Neural progenitor cell (in vitro differentiated cells): ENCODE data around the gene COL26A1. TPM values are rescaled to one million over a fixed set of nuclear protein-coding genes. Genes with fewer than 3 reads are reported as not detected.

Experiments
- DNase-seq: peaks from one replicate; pipeline ENCODE4 v3.0.0-alpha.2; 2016; ENCODE audit warnings: low spot score
- H2AFZ ChIP-seq: fragments of 200-600 bp; sonication (generic); replicated peaks from 2 replicates; pipeline ENCODE4 v1.6.1; 2016; ENCODE audit warnings: antibody characterized with exemption
- H3F3A ChIP-seq: fragments of 200-600 bp; sonication (generic); 2 replicates; pipeline ENCODE4 v1.6.1; 2016; ENCODE audit warnings: antibody characterized with exemption, low read depth
- H3K27ac ChIP-seq: fragments of 200-600 bp; sonication (generic); 2 replicates; pipeline ENCODE4 v1.5.1; 2016; ENCODE audit warnings: mild to moderate bottlenecking
- H3K27me3 ChIP-seq: fragments of 200-600 bp; sonication (generic); 2 replicates; pipeline ENCODE4 v1.6.1; 2016; ENCODE audit warnings: mild to moderate bottlenecking, moderate library complexity
- H3K36me3 ChIP-seq: fragments of 200-600 bp; sonication (generic); 2 replicates; pipeline ENCODE4 v1.5.1; 2016
- H3K4me1 ChIP-seq: fragments of 200-600 bp; sonication (generic); 2 replicates; pipeline ENCODE4 v1.6.1; 2016; ENCODE audit warnings: mixed run types
- H3K4me2 ChIP-seq: fragments of 200-600 bp; sonication (generic); 2 replicates; pipeline ENCODE4 v1.6.1; 2016
- H3K4me3 ChIP-seq: fragments of 200-600 bp; sonication (generic); 2 replicates; pipeline ENCODE4 v1.5.1; 2016
- H3K79me2 ChIP-seq: fragments of 200-600 bp; sonication (generic); 2 replicates; pipeline ENCODE4 v1.6.1; 2016; ENCODE audit warnings: low read depth
- H3K9ac ChIP-seq: fragments of 200-600 bp; sonication (generic); 2 replicates; pipeline ENCODE4 v1.6.1; 2016
- H3K9me3 ChIP-seq: fragments of 200-600 bp; sonication (generic); 2 replicates; pipeline ENCODE4 v1.5.1; 2016; ENCODE audit warnings: low read depth
- H4K20me1 ChIP-seq: fragments of 200-600 bp; sonication (generic); 2 replicates; pipeline ENCODE4 v1.6.1; 2016; ENCODE audit warnings: low read depth
- H3K27ac Mint-ChIP-seq: 3 replicates; pipeline ENCODE4 v1.8.0; 2021; ENCODE audit warnings: mixed read lengths
- H3K27me3 Mint-ChIP-seq: 2 replicates; pipeline ENCODE4 v1.8.0; 2022; ENCODE audit warnings: low read depth, mild to moderate bottlenecking, inconsistent platforms, moderate library complexity, mixed read lengths; ENCODE audit not compliant: insufficient read depth
- H3K36me3 Mint-ChIP-seq: 3 replicates; pipeline ENCODE4 v1.8.0; 2021; ENCODE audit warnings: mixed read lengths
- H3K4me1 Mint-ChIP-seq: 3 replicates; pipeline ENCODE4 v1.8.0; 2021; ENCODE audit warnings: mixed read lengths
- H3K4me3 Mint-ChIP-seq: 3 replicates; pipeline ENCODE4 v1.8.0; 2021; ENCODE audit warnings: mild to moderate bottlenecking, moderate library complexity, mixed read lengths
- H3K9me3 Mint-ChIP-seq: 3 replicates; pipeline ENCODE4 v1.8.0; 2020; ENCODE audit warnings: mixed read lengths
- EZH2 ChIP-seq: fragments of 200-600 bp; sonication (generic); IDR thresholded peaks from 2 replicates; pipeline ENCODE4 v1.6.1; 2017; ENCODE audit warnings: antibody characterized with exemption, mild to moderate bottlenecking, moderate library complexity
- EZH2phosphoT487 ChIP-seq: fragments of 200-600 bp; sonication (generic); IDR thresholded peaks from 2 replicates; pipeline ENCODE4 v1.6.1; 2017; ENCODE audit warnings: antibody characterized with exemption
- total RNA-seq: library from RNA; depleted of rRNA; stranded (reverse); fragments of >200 nt; gene quantifications from 2 replicates; pipeline ENCODE4 v1.2.3, GENCODE V29; 2015; ENCODE audit warnings: low replicate concordance
- TF ChIP-seq, protein P1 (sequence below): fragments of 200-600 bp; sonication (generic); IDR thresholded peaks from 2 replicates; pipeline ENCODE4 v1.5.1; 2017; ENCODE audit warnings: antibody characterized with exemption, mild to moderate bottlenecking

The COL26A1 gene
- total RNA-seq, 1 donor from 2014 or later = 26.7 TPM

DNA sequence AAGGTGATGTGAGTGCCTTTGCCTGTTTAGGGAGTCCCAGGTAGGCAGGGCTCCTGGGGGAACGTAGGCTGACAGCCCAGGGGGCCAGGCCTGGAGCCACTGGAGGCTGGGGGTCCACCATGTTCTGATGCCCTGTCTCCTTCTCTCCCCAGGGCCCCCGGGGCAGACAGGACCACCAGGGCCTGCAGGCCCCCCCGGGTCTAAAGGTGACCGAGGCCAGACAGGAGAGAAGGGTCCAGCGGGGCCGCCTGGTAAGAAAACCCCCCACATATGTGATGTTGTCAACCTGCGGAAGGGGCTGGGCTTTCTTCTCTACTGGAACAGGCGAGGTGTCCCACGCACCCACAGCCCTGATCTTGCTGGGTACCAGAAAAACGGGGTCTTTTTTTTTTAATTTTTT lies 181.2 kb downstream of the COL26A1 start:
- Mint-ChIP-seq H3K9me3 (no peaks in the 10 kb centered on the region), H3K4me3 (no peak overlapping the region), H3K4me1 (peaks cover 6% of the 10 kb centered on the region), H3K27ac (no peak overlapping the region), H3K27me3 (peaks cover 12% of the 10 kb centered on the region), H3K36me3 (peaks cover 13% of the 10 kb centered on the region)
- H4K20me1 ChIP-seq = peaks cover 7% of the 10 kb centered on the region
- H3K4me2 ChIP-seq = no peak overlapping the region
- no peaks in the 10 kb centered on the region for H3F3A ChIP-seq
- H3K27me3 ChIP-seq = no peaks in the 10 kb centered on the region
- TF ChIP-seq EZH2phosphoT487 (no peak), EZH2 (no peak)
- TF ChIP-seq, protein P1, sequence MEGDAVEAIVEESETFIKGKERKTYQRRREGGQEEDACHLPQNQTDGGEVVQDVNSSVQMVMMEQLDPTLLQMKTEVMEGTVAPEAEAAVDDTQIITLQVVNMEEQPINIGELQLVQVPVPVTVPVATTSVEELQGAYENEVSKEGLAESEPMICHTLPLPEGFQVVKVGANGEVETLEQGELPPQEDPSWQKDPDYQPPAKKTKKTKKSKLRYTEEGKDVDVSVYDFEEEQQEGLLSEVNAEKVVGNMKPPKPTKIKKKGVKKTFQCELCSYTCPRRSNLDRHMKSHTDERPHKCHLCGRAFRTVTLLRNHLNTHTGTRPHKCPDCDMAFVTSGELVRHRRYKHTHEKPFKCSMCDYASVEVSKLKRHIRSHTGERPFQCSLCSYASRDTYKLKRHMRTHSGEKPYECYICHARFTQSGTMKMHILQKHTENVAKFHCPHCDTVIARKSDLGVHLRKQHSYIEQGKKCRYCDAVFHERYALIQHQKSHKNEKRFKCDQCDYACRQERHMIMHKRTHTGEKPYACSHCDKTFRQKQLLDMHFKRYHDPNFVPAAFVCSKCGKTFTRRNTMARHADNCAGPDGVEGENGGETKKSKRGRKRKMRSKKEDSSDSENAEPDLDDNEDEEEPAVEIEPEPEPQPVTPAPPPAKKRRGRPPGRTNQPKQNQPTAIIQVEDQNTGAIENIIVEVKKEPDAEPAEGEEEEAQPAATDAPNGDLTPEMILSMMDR = no peak
- H3K9me3 ChIP-seq = no peaks in the 10 kb centered on the region
- H3K27ac ChIP-seq = no peak overlapping the region
- no peak for DNase-seq
- H3K79me2 ChIP-seq = no peaks in the 10 kb centered on the region
- no peaks in the 10 kb centered on the region for H3K4me1 ChIP-seq
- no peak overlapping the region for H3K9ac ChIP-seq
- H3K4me3 ChIP-seq = no peak overlapping the region
- H3K36me3 ChIP-seq = no peaks in the 10 kb centered on the region
- H2AFZ ChIP-seq = no peak overlapping the region

DNA sequence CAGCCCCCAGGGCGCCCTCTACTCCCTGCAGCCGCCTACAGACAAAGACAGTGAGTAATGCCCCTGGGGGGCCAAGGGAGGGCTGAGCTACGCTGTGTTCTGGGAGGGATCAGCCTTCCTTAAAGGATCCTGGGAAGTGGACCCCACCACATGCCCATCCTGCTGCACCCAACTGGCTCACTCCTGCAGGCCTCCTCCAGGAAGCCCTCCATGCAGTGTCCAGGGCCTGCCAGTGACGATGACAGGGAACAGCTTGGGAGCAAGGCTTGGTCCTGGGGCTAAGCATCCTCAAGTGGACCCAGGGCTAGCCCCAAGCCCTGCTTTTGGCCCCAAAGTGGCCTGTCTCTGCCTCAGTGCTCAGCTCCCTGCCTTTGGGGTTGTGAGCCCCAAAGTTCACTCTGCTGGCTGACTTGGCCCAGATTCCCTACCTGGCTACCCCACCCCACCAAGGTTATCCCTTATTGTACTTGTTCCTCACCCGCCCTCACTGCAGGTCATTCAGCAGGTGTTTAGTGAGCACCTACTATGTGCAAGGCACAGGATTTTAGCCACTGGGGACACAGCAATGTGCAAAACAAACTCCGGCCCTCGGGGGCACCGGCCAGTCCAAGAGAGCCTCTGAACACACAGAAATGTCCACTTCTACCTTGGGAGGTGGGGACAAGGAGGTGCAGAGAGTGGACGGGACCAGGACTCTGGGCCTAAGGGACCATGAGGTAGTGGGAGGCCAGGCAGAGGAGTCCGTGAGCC lies 182.9 kb downstream of the COL26A1 start:
- TF ChIP-seq, protein P1 = no peak
- TF ChIP-seq EZH2phosphoT487 = no peak
- no peak for TF ChIP-seq EZH2
- Histone ChIP-seq H2AFZ (no peak overlapping the region), H3K4me2 (no peak overlapping the region), H3K4me3 (no peak overlapping the region), H3F3A (no peaks in the 10 kb centered on the region), H4K20me1 (peaks cover 11% of the 10 kb centered on the region), H3K27me3 (no peaks in the 10 kb centered on the region), H3K9ac (no peak overlapping the region), H3K4me1 (no peaks in the 10 kb centered on the region), H3K79me2 (no peaks in the 10 kb centered on the region), H3K9me3 (no peaks in the 10 kb centered on the region), H3K36me3 (no peaks in the 10 kb centered on the region), H3K27ac (no peak overlapping the region)
- H3K27me3 Mint-ChIP-seq = peaks cover 12% of the 10 kb centered on the region
- H3K4me1 Mint-ChIP-seq = peaks cover 9% of the 10 kb centered on the region
- no peaks in the 10 kb centered on the region for H3K9me3 Mint-ChIP-seq
- no peak overlapping the region for H3K4me3 Mint-ChIP-seq
- peaks cover 16% of the 10 kb centered on the region for H3K36me3 Mint-ChIP-seq
- DNase-seq = no peak
- H3K27ac Mint-ChIP-seq = no peak overlapping the region

DNA sequence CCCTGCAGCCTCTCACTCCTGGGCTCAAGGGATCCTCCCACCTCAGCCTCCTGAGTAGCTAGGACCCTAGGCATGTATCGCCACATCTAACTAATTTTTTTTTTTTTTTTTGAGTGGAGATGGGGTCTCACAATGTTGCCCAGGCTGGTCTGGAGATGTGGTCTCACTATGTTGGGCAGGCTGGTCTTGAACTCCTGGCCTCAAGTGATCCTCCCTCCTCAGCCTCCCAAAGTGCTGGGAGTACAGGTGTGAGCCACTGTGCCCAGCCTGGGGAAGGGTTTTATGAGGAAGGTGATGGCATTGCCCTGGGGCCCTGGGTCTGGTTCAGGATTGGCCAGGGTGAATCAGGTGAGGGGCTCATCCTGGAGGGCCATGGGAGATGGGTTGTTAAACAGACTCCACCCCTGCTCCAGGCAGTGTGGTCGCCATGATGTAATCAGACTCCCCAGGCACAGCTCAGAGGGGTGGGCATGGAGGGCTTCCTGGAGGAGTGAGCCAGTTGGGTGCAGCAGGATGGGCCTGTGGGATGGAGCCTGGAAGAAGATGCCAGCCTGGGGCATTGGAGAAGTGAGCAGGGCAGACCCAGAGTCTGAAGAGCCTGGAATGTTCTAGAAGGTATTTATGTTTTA lies 183.7 kb downstream of the COL26A1 start:
- no peak for DNase-seq

More for the DNA sequence above, 183.7 kb downstream of the COL26A1 start:
- Mint-ChIP-seq H3K27ac (no peak overlapping the region), H3K36me3 (peaks cover 16% of the 10 kb centered on the region), H3K9me3 (no peaks in the 10 kb centered on the region), H3K27me3 (peaks cover 16% of the 10 kb centered on the region), H3K4me3 (no peak overlapping the region), H3K4me1 (peaks cover 9% of the 10 kb centered on the region)
- H3K9ac ChIP-seq = no peak overlapping the region
- no peak overlapping the region for H2AFZ ChIP-seq
- H3K79me2 ChIP-seq = no peaks in the 10 kb centered on the region
- no peaks in the 10 kb centered on the region for H3K9me3 ChIP-seq
- TF ChIP-seq EZH2phosphoT487 (no peak), EZH2 (no peak)
- TF ChIP-seq, protein P1 = no peak
- H3K4me1 ChIP-seq = no peaks in the 10 kb centered on the region
- no peak overlapping the region for H3K4me3 ChIP-seq
- no peak overlapping the region for H3K4me2 ChIP-seq
- peaks cover 19% of the 10 kb centered on the region for H4K20me1 ChIP-seq
- H3K27ac ChIP-seq = no peak overlapping the region
- H3F3A ChIP-seq = peaks cover 2% of the 10 kb centered on the region
- no peaks in the 10 kb centered on the region for H3K36me3 ChIP-seq
- no peaks in the 10 kb centered on the region for H3K27me3 ChIP-seq
